GM21825 (cell line): Measurements from ENCODE around the gene FAM193B.

Experiments
- ATAC-seq: cut with Tn5 transposase; IDR thresholded peaks from one replicate; pipeline ENCODE4 v1.9.1; 2021; ENCODE audit warnings: mild to moderate bottlenecking, moderate library complexity; ENCODE audit not compliant: unreplicated experiment

The FAM193B gene

GRCh38 chr5:177473443-177474001 is 80.8 kb downstream of the FAM193B start, which contains the start of gene DBN1:
DBN1 (minus strand) TSS chr5:177473634; CDS start chr5:177473521, 113 bp downstream.
- no peak for ATAC-seq

GRCh38 chr5:177472460-177473442 is 81.6 kb downstream of the FAM193B start:
- ATAC-seq = peak; percentile 45

- no peak for ATAC-seq
These were observed 82.6 kb downstream of the FAM193B start for GRCh38 chr5:177471610-177472356.

GRCh38 chr5:177470759-177471536 is 83.4 kb downstream of the FAM193B start:
- no peak for ATAC-seq
